K562 (cell line): Measurements from ENCODE around the gene FOXD3. TPM values are rescaled to one million over a fixed set of nuclear protein-coding genes. Genes with fewer than 3 reads are reported as not detected.

Source experiments
- ATAC-seq: fragments of 200-7000 bp; cut with Tn5 transposase; 3 replicates; pipeline ENCODE4 v1.9.1; 2020; ENCODE audit warnings: moderate library complexity
- BruUV-seq: library from RNA; stranded (reverse); fragments of 400-500 nt; replicated peaks from 2 replicates; lab custom pipeline; 2021; lab: Mats Ljungman, UMichigan
- CTCF ChIA-PET: fragments of 300-600 bp; formaldehyde crosslinking; extraction: SDS; loops from one replicate; lab custom pipeline; 2021; ENCODE audit warnings: low intra/inter-chr PET ratio; lab: Yijun Ruan, JAX
- POLR2A ChIA-PET: fragments of 300-600, 350-650 bp; sonication (Branson Sonifier 250); formaldehyde crosslinking; extraction: SDS; loops from one replicate; lab custom pipeline; 2021; ENCODE audit warnings: antibody characterized with exemption, inconsistent platforms; lab: Yijun Ruan, JAX
- DNase-seq, 4 experiments: peaks; one replicate each; pipeline versions ENCODE4 v3.0.0 to v3.0.0-alpha.2; 2011 to 2018; ENCODE audit warnings: low spot score in 3 of 4, mixed read lengths in 3 of 4; ENCODE audit errors: extremely low read depth in 1 of 4
- FAIRE-seq: peaks from 2 replicates; lab custom pipeline; 2011; peaks lifted over from hg19 to GRCh38; lab: Jason Lieb, UNC
- H2AFZ ChIP-seq: 2 replicates; pipeline ENCODE4 v1.6.0; 2011; ENCODE audit warnings: low read depth, low read length, control low read depth, inconsistent platforms
- H3K27ac ChIP-seq: fragments of 200-600 bp; 3 replicates; pipeline ENCODE4 v1.8.0; 2011; ENCODE audit warnings: low read depth, mild to moderate bottlenecking, control low read depth, inconsistent platforms, low read length, moderate library complexity, mixed read lengths; ENCODE audit errors: extremely low read depth
- H3K27me3 ChIP-seq, 2 experiments: fragments of 300-600 bp in 1 of 2; 2 replicates in 1 of 2; 3 replicates in 1 of 2; pipeline versions ENCODE4 v1.6.0 to v1.8.0; 2011; ENCODE audit warnings: inconsistent platforms in 2 of 2, low read length in 2 of 2, mild to moderate bottlenecking in 1 of 2, mixed read lengths in 1 of 2, moderate library complexity in 1 of 2; ENCODE audit not compliant: control insufficient read depth in 2 of 2, insufficient read depth in 2 of 2
- H3K36me3 ChIP-seq: fragments of 300-600 bp; 3 replicates; pipeline ENCODE4 v1.8.0; 2011; ENCODE audit warnings: mild to moderate bottlenecking, low read length, inconsistent platforms; ENCODE audit not compliant: control insufficient read depth, insufficient read depth
- H3K4me1 ChIP-seq, 2 experiments: fragments of 200-600 bp in 1 of 2; replicated peaks in 1 of 2; 2 replicates in 1 of 2; 3 replicates in 1 of 2; pipeline versions ENCODE4 v1.5.1 to v1.8.0; 2011; ENCODE audit warnings: inconsistent platforms in 2 of 2, low read length in 2 of 2, mild to moderate bottlenecking in 1 of 2, mixed read lengths in 1 of 2, moderate library complexity in 1 of 2; ENCODE audit not compliant: control insufficient read depth in 2 of 2, insufficient read depth in 2 of 2
- H3K4me2 ChIP-seq: 2 replicates; pipeline ENCODE4 v1.6.1; 2011; ENCODE audit warnings: low read length, control low read depth, inconsistent platforms, mixed read lengths; ENCODE audit not compliant: insufficient read depth
- H3K4me3 ChIP-seq: fragments of 200-600 bp; sonication (generic), shearing (Covaris generic); 2 replicates; pipeline ENCODE4 v1.5.1; 2016; ENCODE audit warnings: control low read depth, inconsistent platforms
- H3K79me2 ChIP-seq: fragments of 200-600 bp; 3 replicates; pipeline ENCODE4 v1.8.0; 2011; ENCODE audit warnings: low read length, inconsistent platforms; ENCODE audit not compliant: control insufficient read depth, insufficient read depth
- H3K9ac ChIP-seq, 2 experiments: 2 replicates each; pipeline versions ENCODE4 v1.6.0 to v1.6.1; 2011; ENCODE audit warnings: low read depth in 2 of 2, low read length in 2 of 2, control low read depth in 1 of 2, inconsistent platforms in 1 of 2, mild to moderate bottlenecking in 1 of 2, mixed read lengths in 1 of 2; ENCODE audit not compliant: insufficient read depth in 1 of 2
- H3K9me1 ChIP-seq: one replicate; pipeline ENCODE4 v1.6.0; 2011; ENCODE audit warnings: inconsistent platforms, mild to moderate bottlenecking, low read length, moderate library complexity; ENCODE audit not compliant: control insufficient read depth, insufficient read depth
- H3K9me3 ChIP-seq: replicated peaks from 2 replicates; pipeline ENCODE4 v1.5.1; 2011; ENCODE audit warnings: low read depth, low read length, inconsistent platforms; ENCODE audit not compliant: control insufficient read depth, insufficient read depth
- H4K20me1 ChIP-seq: replicated peaks from 2 replicates; pipeline ENCODE4 v1.6.1; 2011; ENCODE audit warnings: low read length, inconsistent platforms, mixed read lengths; ENCODE audit not compliant: control insufficient read depth, insufficient read depth
- ADNP ChIP-seq: fragments of 200-800 bp; sonication (Bioruptor generic); IDR thresholded peaks from 2 replicates; pipeline ENCODE4 v1.6.1; 2016; ENCODE audit warnings: missing genetic modification characterization, missing compliant biosample characterization
- ELF1 ChIP-seq: fragments of 200-800 bp; sonication (Bioruptor generic); IDR thresholded peaks from 2 replicates; pipeline ENCODE4 v1.6.1; 2016; ENCODE audit warnings: missing genetic modification characterization, missing compliant biosample characterization
- ELF4 ChIP-seq: fragments of 450-650 bp; formaldehyde crosslinking; IDR thresholded peaks from 2 replicates; pipeline ENCODE4 v1.4.0; 2022; ENCODE audit warnings: missing genetic modification characterization
- EZH2 ChIP-seq: IDR thresholded peaks from 2 replicates; pipeline ENCODE4 v1.6.1; 2012; ENCODE audit warnings: low read depth, mild to moderate bottlenecking, inconsistent platforms, low read length, borderline replicate concordance
- GTF2A2 ChIP-seq: IDR thresholded peaks from 2 replicates; pipeline ENCODE4 v1.6.1; 2016; ENCODE audit warnings: mild to moderate bottlenecking, missing genetic modification characterization, missing compliant biosample characterization
- MCM3 ChIP-seq: fragments of 450-650 bp; IDR thresholded peaks from 2 replicates; pipeline ENCODE4 v1.6.1; 2016
- POLR2G ChIP-seq: fragments of 200-400 bp; formaldehyde crosslinking; IDR thresholded peaks from 2 replicates; pipeline ENCODE4 v1.6.1; 2017; ENCODE audit warnings: low read depth, mild to moderate bottlenecking, antibody characterized with exemption, low read length, moderate library complexity
- RBM17 ChIP-seq: fragments of 200-400 bp; formaldehyde crosslinking; IDR thresholded peaks from 2 replicates; pipeline ENCODE4 v1.6.1; 2017; ENCODE audit warnings: low read depth, mild to moderate bottlenecking, low read length, borderline replicate concordance
- SRSF3 ChIP-seq: fragments of 200-400 bp; formaldehyde crosslinking; IDR thresholded peaks from 2 replicates; pipeline ENCODE4 v1.6.1; 2016; ENCODE audit warnings: mild to moderate bottlenecking, low read length, moderate library complexity; ENCODE audit not compliant: insufficient read depth
- ZFX ChIP-seq: sonication (generic); formaldehyde crosslinking; IDR thresholded peaks from 2 replicates; pipeline ENCODE4 v1.8.0; 2022; ENCODE audit warnings: mild to moderate bottlenecking, missing genetic modification reagents, moderate library complexity
- ZNF764 ChIP-seq: fragments of 250-450 bp; sonication (Bioruptor Pico); IDR thresholded peaks from 2 replicates; pipeline ENCODE4 v1.4.0; 2020; ENCODE audit warnings: low read depth, mild to moderate bottlenecking, moderate library complexity
- ZNF780A ChIP-seq: fragments of 250-450 bp; sonication (Bioruptor Pico); IDR thresholded peaks from 2 replicates; pipeline ENCODE4 v1.5.0; 2021; ENCODE audit warnings: mild to moderate bottlenecking
- WGBS: fragments of 100-300 bp; shearing (Covaris generic); methylation state at CpG from one replicate; pipeline ENCODE4 v1.1.6; 2016; ENCODE audit warnings: low coverage, mixed read lengths; ENCODE audit not compliant: insufficient coverage; ENCODE audit errors: missing lambda C conversion rate; 5-methylcytosine and 5-hydroxymethylcytosine counted together
- in situ Hi-C: fragments of 300-500 bp; cut with MboI; formaldehyde crosslinking; loops from 4 replicates; pipeline ENCODE4 v1.15.0; 2018; ENCODE audit warnings: inconsistent platforms, mixed read lengths
- intact Hi-C: fragments of 100-400 bp; cut with micrococcal nuclease; formaldehyde crosslinking; loops from 2 replicates; pipeline ENCODE4 v1.14.2; 2022
- polyA plus RNA-seq, 8 experiments: library from polyadenylated mRNA; depleted of rRNA in 4 of 8; stranded (reverse) in 5 of 8; unstranded in 3 of 8; fragments of >200 nt; fragmentation: Nextera tagmentation in 2 of 8; fragmentation: Illumina TruSeq in 1 of 8; extraction: Ambion mirVana in 2 of 8; extraction: Trizol in 1 of 8; gene quantifications; 2 replicates each; pipeline versions ENCODE4 v1.2.1 to v1.2.3, GENCODE V29; 2011 to 2014; ENCODE audit warnings: inconsistent platforms in 1 of 8, missing spikeins in 1 of 8
- total RNA-seq, 7 experiments: library from RNA; depleted of rRNA in 6 of 7; stranded (reverse); fragments of >200 nt in 6 of 7; fragmentation: Illumina TruSeq in 2 of 7; extraction: Trizol in 2 of 7; gene quantifications; 2 replicates each; pipeline versions ENCODE4 v1.2.1 to v1.2.3, GENCODE V29; 2011 to 2021; ENCODE audit warnings: low replicate concordance in 1 of 7
- TF ChIP-seq, protein P1 (sequence below): sonication (generic); formaldehyde crosslinking; IDR thresholded peaks from 2 replicates; pipeline ENCODE4 v1.8.0; 2022; ENCODE audit warnings: mild to moderate bottlenecking, missing genetic modification reagents, borderline replicate concordance
- TF ChIP-seq, protein P2 (sequence below): fragments of 250-450 bp; sonication (Bioruptor Pico); IDR thresholded peaks from 2 replicates; pipeline ENCODE4 v1.5.0; 2020; ENCODE audit warnings: mild to moderate bottlenecking, borderline replicate concordance
- TF ChIP-seq, protein P3 (sequence below): IDR thresholded peaks from 2 replicates; pipeline ENCODE4 v1.6.1; 2016; ENCODE audit warnings: missing genetic modification characterization, missing compliant biosample characterization
- TF ChIP-seq, protein P4 (sequence below): fragments of 450-650 bp; formaldehyde crosslinking; IDR thresholded peaks from 2 replicates; pipeline ENCODE4 v1.4.0; 2022; ENCODE audit warnings: missing genetic modification characterization

Gene FOXD3
- total and polyA plus RNA-seq, 9 of the 15 experiments (the other 6 are each of a cell fraction or from before 2014, with no cell fraction given), result 0.06 to 0.45 (median 0.10) TPM; not detected in 2

DNA sequence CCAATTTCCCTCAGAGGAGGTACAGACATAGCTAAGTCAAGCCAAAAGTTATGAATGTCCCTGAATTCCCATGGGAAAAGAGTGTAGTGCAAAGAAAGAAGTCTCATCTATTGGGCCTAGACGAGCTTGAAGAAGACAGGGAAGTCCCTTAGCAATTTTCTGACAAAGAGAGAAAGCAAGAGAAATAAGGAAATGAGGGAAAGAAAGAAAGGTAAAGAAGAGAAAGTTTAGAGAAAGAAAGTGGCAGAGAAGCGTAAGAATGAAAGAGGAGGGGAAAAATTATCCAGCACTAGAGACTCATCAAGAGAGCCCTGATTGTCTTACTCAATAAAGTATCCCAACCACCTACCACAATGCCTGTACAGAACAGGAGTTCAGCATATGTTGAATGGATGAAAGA, 40.6 kb upstream of the FOXD3 start:
- no peaks in the 10 kb centered on the region for H4K20me1 ChIP-seq
- no peaks in the 10 kb centered on the region for H3K9me1 ChIP-seq
- FAIRE-seq (no peak), ATAC-seq (no peak), DNase-seq (no peak)
- ChIA-PET POLR2A (no interaction called here), CTCF (no interaction called here)
- H2AFZ ChIP-seq, result no peak overlapping the region
- H3K36me3 ChIP-seq, result no peaks in the 10 kb centered on the region
- 0% methylated on average over 2 of the region's 2 CpGs for whole genome bisulfite sequencing
- peaks cover 3 to 7% of the 10 kb centered on the region in 2 experiments; a peak in 3 of 5 replicates for H3K27me3 ChIP-seq
- BruUV-seq, result no TSS peak
- H3K79me2 ChIP-seq, result no peaks in the 10 kb centered on the region
- no peaks in the 10 kb centered on the region for H3K9me3 ChIP-seq
- H3K4me3 ChIP-seq, result no peak overlapping the region
- intact Hi-C loops, result no loop called here
- no peak overlapping the region for H3K9ac ChIP-seq
- no peak overlapping the region for H3K4me2 ChIP-seq
- in situ Hi-C loops, result no loop called here
- no peak overlapping the region for H3K27ac ChIP-seq
- no peaks in the 10 kb centered on the region for H3K4me1 ChIP-seq
- TF ChIP-seq POLR2G (no peak), MCM3 (no peak), SRSF3 (no peak), GTF2A2 (no peak), ZNF764 (no peak), ADNP (tag) (no peak), ZFX (CRISPR knock-in tag) (no peak), RBM17 (no peak), EZH2 (no peak), ELF1 (tag) (no peak), ZNF780A (CRISPR knock-in tag) (no peak), ELF4 (no peak)
- TF ChIP-seq, protein P1, sequence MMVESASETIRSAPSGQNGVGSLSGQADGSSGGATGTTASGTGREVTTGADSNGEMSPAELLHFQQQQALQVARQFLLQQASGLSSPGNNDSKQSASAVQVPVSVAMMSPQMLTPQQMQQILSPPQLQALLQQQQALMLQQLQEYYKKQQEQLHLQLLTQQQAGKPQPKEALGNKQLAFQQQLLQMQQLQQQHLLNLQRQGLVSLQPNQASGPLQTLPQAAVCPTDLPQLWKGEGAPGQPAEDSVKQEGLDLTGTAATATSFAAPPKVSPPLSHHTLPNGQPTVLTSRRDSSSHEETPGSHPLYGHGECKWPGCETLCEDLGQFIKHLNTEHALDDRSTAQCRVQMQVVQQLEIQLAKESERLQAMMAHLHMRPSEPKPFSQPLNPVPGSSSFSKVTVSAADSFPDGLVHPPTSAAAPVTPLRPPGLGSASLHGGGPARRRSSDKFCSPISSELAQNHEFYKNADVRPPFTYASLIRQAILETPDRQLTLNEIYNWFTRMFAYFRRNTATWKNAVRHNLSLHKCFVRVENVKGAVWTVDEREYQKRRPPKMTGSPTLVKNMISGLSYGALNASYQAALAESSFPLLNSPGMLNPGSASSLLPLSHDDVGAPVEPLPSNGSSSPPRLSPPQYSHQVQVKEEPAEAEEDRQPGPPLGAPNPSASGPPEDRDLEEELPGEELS (CRISPR knock-in tag), result no peak
- TF ChIP-seq, protein P2, sequence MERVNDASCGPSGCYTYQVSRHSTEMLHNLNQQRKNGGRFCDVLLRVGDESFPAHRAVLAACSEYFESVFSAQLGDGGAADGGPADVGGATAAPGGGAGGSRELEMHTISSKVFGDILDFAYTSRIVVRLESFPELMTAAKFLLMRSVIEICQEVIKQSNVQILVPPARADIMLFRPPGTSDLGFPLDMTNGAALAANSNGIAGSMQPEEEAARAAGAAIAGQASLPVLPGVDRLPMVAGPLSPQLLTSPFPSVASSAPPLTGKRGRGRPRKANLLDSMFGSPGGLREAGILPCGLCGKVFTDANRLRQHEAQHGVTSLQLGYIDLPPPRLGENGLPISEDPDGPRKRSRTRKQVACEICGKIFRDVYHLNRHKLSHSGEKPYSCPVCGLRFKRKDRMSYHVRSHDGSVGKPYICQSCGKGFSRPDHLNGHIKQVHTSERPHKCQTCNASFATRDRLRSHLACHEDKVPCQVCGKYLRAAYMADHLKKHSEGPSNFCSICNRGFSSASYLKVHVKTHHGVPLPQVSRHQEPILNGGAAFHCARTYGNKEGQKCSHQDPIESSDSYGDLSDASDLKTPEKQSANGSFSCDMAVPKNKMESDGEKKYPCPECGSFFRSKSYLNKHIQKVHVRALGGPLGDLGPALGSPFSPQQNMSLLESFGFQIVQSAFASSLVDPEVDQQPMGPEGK (CRISPR knock-in tag), result no peak
- TF ChIP-seq, protein P3, sequence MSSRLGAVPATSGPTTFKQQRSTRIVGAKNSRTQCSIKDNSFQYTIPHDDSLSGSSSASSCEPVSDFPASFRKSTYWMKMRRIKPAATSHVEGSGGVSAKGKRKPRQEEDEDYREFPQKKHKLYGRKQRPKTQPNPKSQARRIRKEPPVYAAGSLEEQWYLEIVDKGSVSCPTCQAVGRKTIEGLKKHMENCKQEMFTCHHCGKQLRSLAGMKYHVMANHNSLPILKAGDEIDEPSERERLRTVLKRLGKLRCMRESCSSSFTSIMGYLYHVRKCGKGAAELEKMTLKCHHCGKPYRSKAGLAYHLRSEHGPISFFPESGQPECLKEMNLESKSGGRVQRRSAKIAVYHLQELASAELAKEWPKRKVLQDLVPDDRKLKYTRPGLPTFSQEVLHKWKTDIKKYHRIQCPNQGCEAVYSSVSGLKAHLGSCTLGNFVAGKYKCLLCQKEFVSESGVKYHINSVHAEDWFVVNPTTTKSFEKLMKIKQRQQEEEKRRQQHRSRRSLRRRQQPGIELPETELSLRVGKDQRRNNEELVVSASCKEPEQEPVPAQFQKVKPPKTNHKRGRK (tag), result no peak
- TF ChIP-seq, protein P4, sequence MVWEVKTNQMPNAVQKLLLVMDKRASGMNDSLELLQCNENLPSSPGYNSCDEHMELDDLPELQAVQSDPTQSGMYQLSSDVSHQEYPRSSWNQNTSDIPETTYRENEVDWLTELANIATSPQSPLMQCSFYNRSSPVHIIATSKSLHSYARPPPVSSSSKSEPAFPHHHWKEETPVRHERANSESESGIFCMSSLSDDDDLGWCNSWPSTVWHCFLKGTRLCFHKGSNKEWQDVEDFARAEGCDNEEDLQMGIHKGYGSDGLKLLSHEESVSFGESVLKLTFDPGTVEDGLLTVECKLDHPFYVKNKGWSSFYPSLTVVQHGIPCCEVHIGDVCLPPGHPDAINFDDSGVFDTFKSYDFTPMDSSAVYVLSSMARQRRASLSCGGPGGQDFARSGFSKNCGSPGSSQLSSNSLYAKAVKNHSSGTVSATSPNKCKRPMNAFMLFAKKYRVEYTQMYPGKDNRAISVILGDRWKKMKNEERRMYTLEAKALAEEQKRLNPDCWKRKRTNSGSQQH (CRISPR knock-in tag), result no peak
